ENCODE measurements around the gene GADD45A.

DNA sequence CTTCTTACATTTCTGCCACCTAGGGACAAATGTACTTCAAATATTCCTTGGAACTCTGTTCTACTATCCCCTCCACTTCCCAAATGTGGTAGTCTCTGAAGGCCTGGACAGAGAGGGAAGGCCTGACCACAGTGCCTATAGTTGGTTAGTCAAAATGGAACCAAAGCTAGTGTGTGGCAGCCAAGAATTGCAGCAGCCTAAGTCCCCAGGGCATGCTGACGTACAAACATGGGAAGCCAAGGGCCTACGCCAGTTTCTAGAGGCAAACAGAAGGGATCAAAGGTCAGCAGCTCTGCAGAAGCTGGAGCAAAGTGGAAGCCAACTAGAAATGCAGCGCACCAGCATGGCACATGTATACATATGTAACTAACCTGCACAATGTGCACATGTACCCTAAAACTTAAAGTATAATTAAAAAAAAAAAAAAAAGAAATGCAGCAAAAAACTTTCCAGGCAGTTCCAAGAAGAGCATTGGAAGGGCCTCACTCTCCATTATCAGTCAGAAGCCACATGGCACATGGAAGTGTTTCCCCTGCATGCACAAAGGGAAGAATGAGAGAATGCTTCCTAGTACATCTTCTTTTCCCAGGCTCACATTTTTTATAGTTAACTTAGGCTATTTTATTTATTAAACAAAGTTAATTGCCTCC is 39.4 kb upstream of the GADD45A start:
- TF ChIP-seq CTCF (IDR thresholded peaks at IDR 0.05; ENCODE audit: poor library complexity) (no peak), EZH2 (IDR thresholded peaks at IDR 0.05; ENCODE audit: borderline replicate concordance) (no peak)
